Nephron progenitor cell (in vitro differentiated cells): Measurements from ENCODE around the gene MCAT.

Experiments used
- DNase-seq: peaks from one replicate; pipeline ENCODE4 v3.0.0; 2021
- H3K27ac Mint-ChIP-seq: 2 replicates; pipeline ENCODE4 v1.8.0; 2021; ENCODE audit warnings: mild to moderate bottlenecking, moderate library complexity, mixed read lengths
- H3K27me3 Mint-ChIP-seq: 2 replicates; pipeline ENCODE4 v1.8.0; 2021; ENCODE audit warnings: mild to moderate bottlenecking, low read depth, mixed read lengths; ENCODE audit not compliant: poor library complexity
- H3K36me3 Mint-ChIP-seq: 2 replicates; pipeline ENCODE4 v1.8.0; 2021; ENCODE audit warnings: low read depth, mixed read lengths
- H3K4me1 Mint-ChIP-seq: 2 replicates; pipeline ENCODE4 v1.8.0; 2021; ENCODE audit warnings: mixed read lengths
- H3K4me3 Mint-ChIP-seq: 2 replicates; pipeline ENCODE4 v1.8.0; 2021; ENCODE audit warnings: mild to moderate bottlenecking, moderate library complexity, mixed read lengths
- H3K9me3 Mint-ChIP-seq: 2 replicates; pipeline ENCODE4 v1.8.0; 2021; ENCODE audit warnings: mild to moderate bottlenecking, moderate library complexity, mixed read lengths
- TF ChIP-seq, protein P1 (sequence below): fragments of 200-600 bp; sonication (generic); IDR thresholded peaks from 2 replicates; pipeline ENCODE4 v1.5.0; 2021; ENCODE audit warnings: antibody characterized with exemption

Gene MCAT

DNA sequence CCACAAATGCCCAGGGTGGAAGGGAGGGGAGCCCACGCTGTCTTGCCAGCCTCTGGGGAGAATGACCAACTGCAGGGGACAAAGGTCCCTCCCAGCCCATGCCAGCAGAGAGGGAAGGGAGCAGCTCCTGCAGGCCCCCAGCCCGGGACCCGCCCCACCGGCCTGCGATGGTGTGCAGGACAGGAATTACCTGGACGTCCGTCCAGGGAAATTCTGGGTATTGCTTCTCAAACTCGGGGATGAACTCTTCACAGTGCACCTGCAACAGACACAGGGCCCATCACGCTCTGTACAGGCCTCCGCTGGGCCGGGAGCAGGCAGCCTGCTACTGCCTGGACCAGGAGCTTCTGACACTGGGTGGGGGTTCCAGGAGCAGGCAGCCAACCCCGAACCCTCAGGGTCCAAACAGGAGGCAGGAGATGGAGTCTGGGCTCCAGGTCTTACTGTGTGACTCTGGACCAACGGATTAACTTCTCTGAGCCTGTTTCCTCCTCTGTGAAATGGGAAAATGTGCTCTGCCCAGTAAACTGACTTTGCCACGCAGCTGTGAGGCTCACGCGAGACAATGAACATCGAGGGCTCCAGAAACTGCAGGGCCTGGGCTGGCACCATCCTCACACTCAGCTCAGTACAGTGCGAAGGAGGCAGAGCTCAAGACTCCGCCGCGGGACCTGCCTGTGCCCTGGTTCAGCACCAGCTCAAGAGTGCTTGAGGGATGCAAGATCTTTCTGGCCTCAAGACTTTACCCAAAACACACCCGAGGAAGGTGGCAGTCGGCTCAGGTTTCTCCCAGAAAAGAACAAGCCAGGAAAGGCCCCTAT lies 26.3 kb upstream of the MCAT start:
- no peak for DNase-seq
- no peak overlapping the region for H3K4me3 Mint-ChIP-seq
- no peaks in the 10 kb centered on the region for H3K9me3 Mint-ChIP-seq
- TF ChIP-seq, protein P1, sequence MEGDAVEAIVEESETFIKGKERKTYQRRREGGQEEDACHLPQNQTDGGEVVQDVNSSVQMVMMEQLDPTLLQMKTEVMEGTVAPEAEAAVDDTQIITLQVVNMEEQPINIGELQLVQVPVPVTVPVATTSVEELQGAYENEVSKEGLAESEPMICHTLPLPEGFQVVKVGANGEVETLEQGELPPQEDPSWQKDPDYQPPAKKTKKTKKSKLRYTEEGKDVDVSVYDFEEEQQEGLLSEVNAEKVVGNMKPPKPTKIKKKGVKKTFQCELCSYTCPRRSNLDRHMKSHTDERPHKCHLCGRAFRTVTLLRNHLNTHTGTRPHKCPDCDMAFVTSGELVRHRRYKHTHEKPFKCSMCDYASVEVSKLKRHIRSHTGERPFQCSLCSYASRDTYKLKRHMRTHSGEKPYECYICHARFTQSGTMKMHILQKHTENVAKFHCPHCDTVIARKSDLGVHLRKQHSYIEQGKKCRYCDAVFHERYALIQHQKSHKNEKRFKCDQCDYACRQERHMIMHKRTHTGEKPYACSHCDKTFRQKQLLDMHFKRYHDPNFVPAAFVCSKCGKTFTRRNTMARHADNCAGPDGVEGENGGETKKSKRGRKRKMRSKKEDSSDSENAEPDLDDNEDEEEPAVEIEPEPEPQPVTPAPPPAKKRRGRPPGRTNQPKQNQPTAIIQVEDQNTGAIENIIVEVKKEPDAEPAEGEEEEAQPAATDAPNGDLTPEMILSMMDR = no peak
- H3K4me1 Mint-ChIP-seq = peaks cover 4% of the 10 kb centered on the region
- H3K36me3 Mint-ChIP-seq = peaks cover 27% of the 10 kb centered on the region
- no peak overlapping the region for H3K27ac Mint-ChIP-seq
- H3K27me3 Mint-ChIP-seq = peaks cover 1% of the 10 kb centered on the region

DNA sequence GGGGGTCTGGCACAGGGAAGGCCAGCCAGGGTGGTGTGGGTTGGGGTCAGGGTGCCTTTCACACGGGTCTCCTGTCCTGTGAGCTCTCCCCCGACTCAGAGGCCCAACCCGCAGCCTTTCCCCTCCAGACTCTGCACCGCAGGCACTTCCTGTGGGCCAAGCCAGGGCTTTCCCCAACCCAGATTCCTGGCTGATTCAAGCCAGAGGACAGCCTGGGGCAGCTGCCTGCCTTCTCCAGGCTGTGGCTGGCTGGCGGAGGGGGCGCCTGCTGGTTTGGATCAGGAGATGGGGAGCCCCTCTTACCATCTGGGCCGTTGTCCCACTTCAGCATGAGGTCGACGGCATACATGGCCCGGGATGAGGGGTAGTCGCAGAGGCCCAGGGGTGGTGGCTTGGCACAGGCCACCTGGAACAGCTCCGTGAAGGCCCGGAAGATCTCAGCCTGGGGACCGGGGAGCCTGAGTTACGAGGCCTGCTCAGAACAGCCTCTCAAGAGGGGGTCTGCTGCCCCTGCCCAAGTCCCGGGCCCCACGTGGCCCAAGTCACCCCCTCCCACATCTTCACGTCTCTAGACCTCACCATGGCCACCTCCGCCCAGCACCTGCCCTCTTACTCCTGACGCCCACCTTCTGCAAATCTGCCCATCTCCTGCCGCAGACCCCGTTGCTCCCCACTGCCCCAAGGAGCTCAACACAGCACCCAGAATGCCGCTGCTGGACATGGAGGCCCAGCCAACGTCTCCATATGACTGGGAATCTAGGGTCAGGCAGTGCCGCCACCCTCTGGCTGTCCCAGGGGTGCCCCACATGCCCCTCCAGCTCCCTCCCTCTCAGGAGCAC lies 25.5 kb upstream of the MCAT start:
- Mint-ChIP-seq H3K27me3 (peaks cover 6% of the 10 kb centered on the region), H3K4me3 (no peak overlapping the region), H3K36me3 (peaks cover 25% of the 10 kb centered on the region), H3K27ac (no peak overlapping the region), H3K9me3 (no peaks in the 10 kb centered on the region), H3K4me1 (peaks cover 13% of the 10 kb centered on the region)
- no peak for DNase-seq
- TF ChIP-seq, protein P1 = no peak

DNA sequence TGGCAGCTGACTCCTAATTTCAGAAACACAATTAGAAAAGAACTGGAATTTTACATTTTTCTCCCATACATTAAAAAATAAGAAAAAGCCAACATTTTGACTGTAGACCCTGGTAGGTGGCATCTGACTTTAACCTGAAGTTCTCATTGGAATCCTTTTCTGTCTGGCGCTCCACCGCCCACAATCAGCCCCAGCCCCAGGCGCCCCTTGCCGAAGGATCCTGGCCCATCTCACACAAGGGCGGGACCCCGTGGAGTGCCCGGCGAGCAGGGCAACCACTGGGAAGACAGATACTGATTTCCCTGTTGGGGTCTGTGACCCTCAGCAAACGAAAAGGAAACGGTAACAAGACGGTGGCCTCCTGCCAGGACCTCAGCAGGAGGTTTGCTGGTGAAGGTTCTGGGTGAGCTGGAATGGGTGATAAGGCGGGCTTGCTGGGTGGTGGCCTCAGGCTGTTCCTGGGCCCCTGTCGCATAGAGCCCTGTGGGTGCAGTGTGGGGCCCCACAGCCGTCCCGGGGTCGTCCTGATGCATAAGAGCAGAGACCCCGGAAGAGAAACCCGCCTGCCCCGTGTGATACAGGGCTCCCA lies 23.9 kb upstream of the MCAT start:
- H3K4me1 Mint-ChIP-seq = peaks cover 14% of the 10 kb centered on the region
- no peaks in the 10 kb centered on the region for H3K9me3 Mint-ChIP-seq
- peaks cover 15% of the 10 kb centered on the region for H3K36me3 Mint-ChIP-seq
- H3K4me3 Mint-ChIP-seq = no peak overlapping the region
- TF ChIP-seq, protein P1 = no peak
- peaks cover 6% of the 10 kb centered on the region for H3K27me3 Mint-ChIP-seq
- DNase-seq = no peak
- no peak overlapping the region for H3K27ac Mint-ChIP-seq

DNA sequence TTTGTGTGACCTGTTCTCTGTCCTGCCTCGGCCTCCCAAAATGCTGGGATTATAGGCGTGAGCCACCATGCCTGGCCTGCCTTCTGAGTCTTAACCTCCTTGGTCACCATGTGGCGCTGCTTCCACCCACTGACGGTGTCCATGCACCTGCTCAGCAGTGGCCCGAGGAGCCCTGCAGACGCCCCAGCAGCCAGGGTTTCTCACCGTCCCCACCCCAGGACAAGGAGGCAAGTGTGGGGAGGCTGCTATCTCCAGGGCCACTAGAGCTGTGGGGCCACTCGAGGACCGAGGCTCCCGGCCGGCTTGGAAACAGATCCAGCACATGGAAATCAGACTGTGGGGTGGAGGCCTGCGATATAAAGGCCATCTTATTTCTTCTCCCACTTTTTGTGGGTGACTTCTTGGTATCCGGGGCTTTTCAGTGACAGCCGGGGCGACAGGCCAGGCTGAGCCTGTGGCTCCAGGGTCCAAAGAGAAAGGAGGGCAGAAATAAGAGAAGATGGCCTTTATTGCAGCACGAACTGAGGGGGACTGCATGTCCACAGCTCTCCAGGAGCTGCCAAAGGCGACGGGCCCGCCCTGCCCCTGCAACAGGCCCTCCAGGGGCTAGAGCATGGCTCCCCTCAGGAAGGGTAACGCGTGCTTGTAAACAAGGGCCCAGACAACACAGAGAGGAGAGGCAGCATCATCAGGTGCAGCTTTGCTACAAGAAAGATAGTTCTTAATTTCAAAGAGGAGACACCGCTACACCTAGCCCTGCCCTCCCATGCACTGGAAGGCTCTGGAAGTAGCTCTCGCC lies 23.1 kb upstream of the MCAT start:
- H3K36me3 Mint-ChIP-seq = peaks cover 15% of the 10 kb centered on the region
- no peaks in the 10 kb centered on the region for H3K9me3 Mint-ChIP-seq
- no peak for DNase-seq
- H3K27me3 Mint-ChIP-seq = peaks cover 6% of the 10 kb centered on the region
- peaks cover 14% of the 10 kb centered on the region for H3K4me1 Mint-ChIP-seq
- no peak overlapping the region for H3K27ac Mint-ChIP-seq
- H3K4me3 Mint-ChIP-seq = no peak overlapping the region
- TF ChIP-seq, protein P1 = no peak

DNA sequence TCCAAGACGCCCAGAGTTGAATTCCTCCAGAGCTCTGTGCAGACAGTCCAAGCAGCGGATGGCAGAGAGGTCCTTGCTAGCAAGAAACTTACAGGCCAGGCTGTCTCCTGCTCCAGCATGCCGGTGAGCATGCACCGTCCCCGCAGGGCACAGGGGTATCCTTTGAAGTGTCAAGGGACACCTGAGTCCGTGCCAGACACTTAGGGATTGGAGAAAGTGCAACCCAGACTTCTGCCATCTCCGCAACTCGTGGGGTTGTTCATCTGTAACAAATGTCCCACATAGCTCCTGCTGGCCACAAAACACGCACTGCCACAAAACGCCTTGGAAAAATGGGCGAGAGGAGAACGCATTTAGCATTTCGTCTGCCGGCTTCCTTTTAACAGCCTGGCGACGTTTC lies 21.4 kb upstream of the MCAT start:
- no peak overlapping the region for H3K4me3 Mint-ChIP-seq
- peaks cover 5% of the 10 kb centered on the region for H3K36me3 Mint-ChIP-seq
- H3K27ac Mint-ChIP-seq = peak overlapping the region; percentile 50
- DNase-seq = no peak
- peaks cover 14% of the 10 kb centered on the region for H3K4me1 Mint-ChIP-seq
- TF ChIP-seq, protein P1 = no peak
- no peaks in the 10 kb centered on the region for H3K9me3 Mint-ChIP-seq
- H3K27me3 Mint-ChIP-seq = peaks cover 6% of the 10 kb centered on the region
